ENCODE measurements around the gene DFFA. TPM values are rescaled to one million over a fixed set of nuclear protein-coding genes. Genes with fewer than 3 reads are reported as not detected.
A peak's percentile ranks its signal among the peaks of the same experiment; 100 is the strongest.

Gene DFFA
- total RNA-seq, 1 experiment from 2014 or later = 52.0 TPM

DNA sequence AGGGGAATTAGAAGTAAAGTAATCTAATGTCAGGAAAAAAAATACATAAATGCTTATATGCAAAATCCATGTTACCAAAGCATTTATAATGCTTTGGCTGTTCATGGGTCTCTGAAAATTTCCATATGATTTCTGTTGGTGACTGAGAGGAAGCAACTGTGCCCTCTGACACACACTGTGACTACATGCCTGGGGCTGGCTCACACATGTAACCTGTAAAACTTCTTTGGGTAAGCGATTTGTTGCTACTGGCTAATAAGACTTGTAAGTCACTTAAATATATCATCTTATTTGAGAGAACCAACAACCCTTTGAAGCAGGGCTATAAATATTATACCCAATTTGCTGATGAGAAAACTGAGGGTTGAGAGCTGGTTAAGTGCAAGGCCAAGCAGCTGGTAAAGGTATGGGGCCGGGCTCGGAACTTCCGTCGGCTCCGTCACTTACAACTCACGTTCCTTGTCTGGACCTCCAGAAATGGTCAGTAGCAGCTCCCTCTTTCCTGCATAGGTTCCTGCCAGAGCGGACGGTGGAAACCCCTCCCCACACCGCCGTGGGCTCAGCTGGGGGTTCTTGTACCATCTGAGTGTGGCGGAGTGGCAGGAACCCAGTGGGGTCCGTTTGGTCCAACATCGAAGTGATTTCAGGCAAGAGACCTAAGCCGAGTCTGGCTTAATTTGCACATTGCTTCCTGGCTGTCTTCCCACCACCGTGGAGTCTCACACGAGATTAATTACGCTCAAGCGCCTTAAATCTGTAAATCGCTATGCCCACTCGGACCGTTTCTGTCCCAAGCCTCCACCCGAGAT lies 714 bp downstream of the DFFA start:
- H3K27ac ChIP-seq (ENCODE audit: low read length) = peak overlapping the region; percentile 7; the same call in 1 of the 2 replicates
- H3K4me2 ChIP-seq (ENCODE audit: low read length) = peak overlapping the region; percentile 94
- peaks cover 35% of the 10 kb centered on the region for H3K79me2 ChIP-seq (ENCODE audit: low read length)
- CTCF ChIA-PET = no interaction called here
- H2AFZ ChIP-seq (ENCODE audit: low read length) = peak overlapping the region; percentile 95
- peaks cover 5% of the 10 kb centered on the region for H3K36me3 ChIP-seq (ENCODE audit: low read depth, low read length)
- H4K20me1 ChIP-seq (ENCODE audit: low read length) = no peaks in the 10 kb centered on the region
- intact Hi-C loops (cut with micrococcal nuclease) = loop anchor here (1.0 kb wide), 1 partner anchor 41 kb away; the partner anchor contains the start of gene CENPS
- peak; percentile 4; the same call in 1 of the 2 replicates for ATAC-seq
- peak overlapping the region; percentile 81 for H3K9ac ChIP-seq (ENCODE audit: low read length)
- H3K9me3 ChIP-seq (ENCODE audit: low read length) = no peaks in the 10 kb centered on the region
- H3K4me3 ChIP-seq (ENCODE audit: low read length) = peak overlapping the region; percentile 92
- no peaks in the 10 kb centered on the region for H3K9me2 ChIP-seq (replicated peaks; ENCODE audit: low read length)
- H3K27me3 ChIP-seq (ENCODE audit: low read length) = no peaks in the 10 kb centered on the region
- POLR2A ChIA-PET (ENCODE audit: unreplicated experiment) = no interaction called here
- DNase-seq = peak; percentile 35
- peaks cover 23% of the 10 kb centered on the region for H3K4me1 ChIP-seq (ENCODE audit: insufficient read depth, low read length)
- no peak for TF ChIP-seq EZH2phosphoT487 (IDR thresholded peaks at IDR 0.05; ENCODE audit: borderline replicate concordance, low read length)
- TF ChIP-seq, protein P1, sequence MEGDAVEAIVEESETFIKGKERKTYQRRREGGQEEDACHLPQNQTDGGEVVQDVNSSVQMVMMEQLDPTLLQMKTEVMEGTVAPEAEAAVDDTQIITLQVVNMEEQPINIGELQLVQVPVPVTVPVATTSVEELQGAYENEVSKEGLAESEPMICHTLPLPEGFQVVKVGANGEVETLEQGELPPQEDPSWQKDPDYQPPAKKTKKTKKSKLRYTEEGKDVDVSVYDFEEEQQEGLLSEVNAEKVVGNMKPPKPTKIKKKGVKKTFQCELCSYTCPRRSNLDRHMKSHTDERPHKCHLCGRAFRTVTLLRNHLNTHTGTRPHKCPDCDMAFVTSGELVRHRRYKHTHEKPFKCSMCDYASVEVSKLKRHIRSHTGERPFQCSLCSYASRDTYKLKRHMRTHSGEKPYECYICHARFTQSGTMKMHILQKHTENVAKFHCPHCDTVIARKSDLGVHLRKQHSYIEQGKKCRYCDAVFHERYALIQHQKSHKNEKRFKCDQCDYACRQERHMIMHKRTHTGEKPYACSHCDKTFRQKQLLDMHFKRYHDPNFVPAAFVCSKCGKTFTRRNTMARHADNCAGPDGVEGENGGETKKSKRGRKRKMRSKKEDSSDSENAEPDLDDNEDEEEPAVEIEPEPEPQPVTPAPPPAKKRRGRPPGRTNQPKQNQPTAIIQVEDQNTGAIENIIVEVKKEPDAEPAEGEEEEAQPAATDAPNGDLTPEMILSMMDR (conservative IDR thresholded peaks at IDR 0.05; ENCODE audit: low read depth, low read length) = no peak
- no peak for TF ChIP-seq EZH2 (IDR thresholded peaks at IDR 0.05; ENCODE audit: low read length, unreplicated experiment)
- BruUV-seq (replicated peaks) = TSS peak; percentile 72
- no peaks in the 10 kb centered on the region for H3F3A ChIP-seq (ENCODE audit: low read length, unreplicated experiment)

GRCh38 chr1:10470043-10470442 lies 2.3 kb downstream of the DFFA start:
- H3K27me3 ChIP-seq (ENCODE audit: low read length) = no peaks in the 10 kb centered on the region
- H3F3A ChIP-seq (ENCODE audit: low read length, unreplicated experiment) = no peaks in the 10 kb centered on the region
- intact Hi-C loops (cut with micrococcal nuclease) = no loop called here
- no peaks in the 10 kb centered on the region for H4K20me1 ChIP-seq (ENCODE audit: low read length)
- ChIA-PET CTCF (no interaction called here), POLR2A (ENCODE audit: unreplicated experiment) (no interaction called here)
- H3K9ac ChIP-seq (ENCODE audit: low read length) = no peak overlapping the region
- H3K9me2 ChIP-seq (replicated peaks; ENCODE audit: low read length) = no peaks in the 10 kb centered on the region
- no peak for TF ChIP-seq EZH2phosphoT487 (IDR thresholded peaks at IDR 0.05; ENCODE audit: borderline replicate concordance, low read length)
- no peak for TF ChIP-seq EZH2 (IDR thresholded peaks at IDR 0.05; ENCODE audit: low read length, unreplicated experiment)
- TF ChIP-seq, protein P1 (conservative IDR thresholded peaks at IDR 0.05; ENCODE audit: low read depth, low read length) = no peak
- peaks cover 9% of the 10 kb centered on the region for H3K36me3 ChIP-seq (ENCODE audit: low read depth, low read length)
- no peak for ATAC-seq
- no peak overlapping the region for H3K4me2 ChIP-seq (ENCODE audit: low read length)
- H3K4me3 ChIP-seq (ENCODE audit: low read length) = no peak overlapping the region
- H3K4me1 ChIP-seq (ENCODE audit: insufficient read depth, low read length) = peaks cover 13% of the 10 kb centered on the region
- peaks cover 20% of the 10 kb centered on the region for H3K79me2 ChIP-seq (ENCODE audit: low read length)
- DNase-seq = no peak
- no peak overlapping the region for H2AFZ ChIP-seq (ENCODE audit: low read length)
- BruUV-seq (replicated peaks) = no TSS peak
- no peak overlapping the region for H3K27ac ChIP-seq (ENCODE audit: low read length)
- no peaks in the 10 kb centered on the region for H3K9me3 ChIP-seq (ENCODE audit: low read length)

DNA sequence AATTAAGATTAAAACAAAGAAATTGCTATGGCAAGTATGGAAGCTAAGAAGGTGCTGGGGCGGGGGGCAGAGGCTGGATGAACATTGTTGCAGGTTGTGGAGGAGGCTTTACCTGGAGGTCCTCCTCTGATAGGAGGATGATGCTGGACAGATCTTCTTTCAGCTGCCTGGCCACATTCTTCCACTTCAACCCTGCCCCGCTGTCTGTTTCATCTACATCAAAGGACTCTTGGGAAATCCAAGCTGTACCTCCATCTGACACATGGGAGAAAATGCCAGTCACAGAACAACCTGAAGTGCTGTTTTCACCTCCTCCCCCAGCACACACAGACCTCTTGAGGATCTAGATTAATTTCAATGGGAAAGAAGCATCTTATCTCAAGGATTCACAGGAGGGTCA lies 5.3 kb downstream of the DFFA start:
- no peak overlapping the region for H2AFZ ChIP-seq (ENCODE audit: low read length)
- H3K27ac ChIP-seq (ENCODE audit: low read length) = no peak overlapping the region
- H3K4me1 ChIP-seq (ENCODE audit: insufficient read depth, low read length) = peaks cover 6% of the 10 kb centered on the region
- POLR2A ChIA-PET (ENCODE audit: unreplicated experiment) = no interaction called here
- no peak overlapping the region for H3K4me2 ChIP-seq (ENCODE audit: low read length)
- no peak overlapping the region for H3K4me3 ChIP-seq (ENCODE audit: low read length)
- H3K27me3 ChIP-seq (ENCODE audit: low read length) = no peaks in the 10 kb centered on the region
- no peaks in the 10 kb centered on the region for H4K20me1 ChIP-seq (ENCODE audit: low read length)
- no peaks in the 10 kb centered on the region for H3K9me3 ChIP-seq (ENCODE audit: low read length)
- DNase-seq (no peak), ATAC-seq (no peak)
- no peaks in the 10 kb centered on the region for H3F3A ChIP-seq (ENCODE audit: low read length, unreplicated experiment)
- H3K36me3 ChIP-seq (ENCODE audit: low read depth, low read length) = peaks cover 16% of the 10 kb centered on the region
- TF ChIP-seq EZH2 (IDR thresholded peaks at IDR 0.05; ENCODE audit: low read length, unreplicated experiment) = no peak
- intact Hi-C loops (cut with micrococcal nuclease) = no loop called here
- no peak overlapping the region for H3K9ac ChIP-seq (ENCODE audit: low read length)
- H3K79me2 ChIP-seq (ENCODE audit: low read length) = peaks cover 18% of the 10 kb centered on the region
- H3K9me2 ChIP-seq (replicated peaks; ENCODE audit: low read length) = no peaks in the 10 kb centered on the region
- BruUV-seq (replicated peaks) = no TSS peak
- CTCF ChIA-PET = interaction anchor here (0.6 kb wide), 1 partner anchor 30 kb away, joined by 5 read pairs; no protein-coding TSS in a partner anchor
